GM23338 (cell line): Measurements from ENCODE around the gene PIP5K1A. TPM values are rescaled to one million over a fixed set of nuclear protein-coding genes. Genes with fewer than 3 reads are reported as not detected.

Experiments used
- ATAC-seq: fragments of 200-7000 bp; cut with Tn5 transposase; 3 replicates; pipeline ENCODE4 v1.9.1; 2020
- DNase-seq: peaks from one replicate; pipeline ENCODE4 v3.0.0-alpha.2; 2015; ENCODE audit warnings: low spot score
- H2AFZ ChIP-seq: fragments of 200-600 bp; sonication (generic); 2 replicates; pipeline ENCODE4 v1.8.0; 2016; ENCODE audit warnings: antibody characterized with exemption, mild to moderate bottlenecking, moderate library complexity
- H3F3A ChIP-seq: fragments of 200-600 bp; sonication (generic); replicated peaks from 2 replicates; pipeline ENCODE4 v1.8.0; 2017; ENCODE audit warnings: antibody characterized with exemption, mixed run types, low read depth
- H3K27ac ChIP-seq: fragments of 200-600 bp; sonication (generic); 2 replicates; pipeline ENCODE4 v1.6.1; 2016; ENCODE audit warnings: low read depth
- H3K27me3 ChIP-seq: fragments of 200-600 bp; sonication (generic); 2 replicates; pipeline ENCODE4 v1.8.0; 2016; ENCODE audit warnings: mild to moderate bottlenecking, mixed run types, moderate library complexity; ENCODE audit not compliant: insufficient read depth
- H3K36me3 ChIP-seq: fragments of 200-600 bp; sonication (generic); 2 replicates; pipeline ENCODE4 v1.8.0; 2016; ENCODE audit warnings: mild to moderate bottlenecking; ENCODE audit not compliant: insufficient read depth
- H3K4me1 ChIP-seq: fragments of 200-600 bp; sonication (generic); 2 replicates; pipeline ENCODE4 v1.8.0; 2016; ENCODE audit warnings: mild to moderate bottlenecking, moderate library complexity; ENCODE audit not compliant: insufficient read depth
- H3K4me2 ChIP-seq: fragments of 200-600 bp; sonication (generic); 2 replicates; pipeline ENCODE4 v1.7.1; 2017; ENCODE audit warnings: mixed run types
- H3K4me3 ChIP-seq: fragments of 200-600 bp; sonication (generic); 2 replicates; pipeline ENCODE4 v1.6.1; 2016; ENCODE audit warnings: mixed run types
- H3K79me2 ChIP-seq: fragments of 200-600 bp; sonication (generic); replicated peaks from 2 replicates; pipeline ENCODE4 v1.8.0; 2017; ENCODE audit warnings: mild to moderate bottlenecking; ENCODE audit not compliant: insufficient read depth
- H3K9me2 ChIP-seq: fragments of 200-600 bp; sonication (generic); 2 replicates; pipeline ENCODE4 v1.8.0; 2017; ENCODE audit not compliant: insufficient read depth
- H4K20me1 ChIP-seq: fragments of 200-600 bp; sonication (generic); replicated peaks from 2 replicates; pipeline ENCODE4 v1.8.0; 2017; ENCODE audit warnings: mild to moderate bottlenecking; ENCODE audit not compliant: insufficient read depth
- H3K27ac Mint-ChIP-seq: 2 replicates; pipeline ENCODE4 v1.8.0; 2020; ENCODE audit warnings: inconsistent platforms, mild to moderate bottlenecking, moderate library complexity, mixed read lengths
- H3K27me3 Mint-ChIP-seq: 3 replicates; pipeline ENCODE4 v1.8.0; 2022; ENCODE audit warnings: low read depth, mild to moderate bottlenecking, moderate library complexity, mixed read lengths, inconsistent platforms; ENCODE audit not compliant: insufficient read depth, poor library complexity
- H3K36me3 Mint-ChIP-seq: 3 replicates; pipeline ENCODE4 v1.8.0; 2021; ENCODE audit warnings: low read depth, mild to moderate bottlenecking, inconsistent platforms, moderate library complexity, mixed read lengths
- H3K4me1 Mint-ChIP-seq: 3 replicates; pipeline ENCODE4 v1.8.0; 2020; ENCODE audit warnings: mild to moderate bottlenecking, inconsistent platforms, mixed read lengths
- H3K4me3 Mint-ChIP-seq: 3 replicates; pipeline ENCODE4 v1.8.0; 2021; ENCODE audit warnings: moderate library complexity, mild to moderate bottlenecking, inconsistent platforms, mixed read lengths
- H3K9me3 Mint-ChIP-seq: 3 replicates; pipeline ENCODE4 v1.8.0; 2020; ENCODE audit warnings: moderate library complexity, mild to moderate bottlenecking, inconsistent platforms, mixed read lengths
- CREB1 ChIP-seq: fragments of 250-450 bp; sonication (Bioruptor Pico); IDR thresholded peaks from 2 replicates; pipeline ENCODE4 v1.5.0; 2020; ENCODE audit warnings: low read depth, mild to moderate bottlenecking, moderate library complexity
- EZH2 ChIP-seq: fragments of 200-600 bp; sonication (generic); IDR thresholded peaks from one replicate; pipeline ENCODE4 v1.8.0; 2017; ENCODE audit warnings: antibody characterized with exemption, mild to moderate bottlenecking, low read depth; ENCODE audit not compliant: unreplicated experiment
- EZH2phosphoT487 ChIP-seq: fragments of 200-600 bp; sonication (generic); IDR thresholded peaks from one replicate; pipeline ENCODE4 v1.8.1; 2018; ENCODE audit warnings: antibody characterized with exemption; ENCODE audit not compliant: unreplicated experiment
- JUNB ChIP-seq: IDR thresholded peaks from one replicate; pipeline ENCODE4 v1.6.1; 2016; ENCODE audit warnings: antibody characterized with exemption; ENCODE audit not compliant: unreplicated experiment
- NANOG ChIP-seq: IDR thresholded peaks from 2 replicates; pipeline ENCODE4 v1.6.1; 2016; ENCODE audit warnings: antibody characterized with exemption, borderline replicate concordance
- ZNF114 ChIP-seq: fragments of 250-450 bp; sonication (Bioruptor Pico); IDR thresholded peaks from 2 replicates; pipeline ENCODE4 v1.5.0; 2020; ENCODE audit warnings: mild to moderate bottlenecking, moderate library complexity
- ZNF331 ChIP-seq: fragments of 250-450 bp; sonication (Bioruptor Pico); IDR thresholded peaks from 2 replicates; pipeline ENCODE4 v1.5.0; 2020; ENCODE audit warnings: low read depth, mild to moderate bottlenecking, moderate library complexity
- polyA plus RNA-seq: library from polyadenylated mRNA; unstranded; fragments of >200 nt; fragmentation: Nextera tagmentation; extraction: Ambion mirVana; gene quantifications from 2 replicates; pipeline ENCODE4 v1.2.1, GENCODE V29; 2016
- total RNA-seq: library from RNA; depleted of rRNA; stranded (reverse); fragments of >200 nt; shearing (Covaris generic); gene quantifications from 2 replicates; pipeline ENCODE4 v1.2.3, GENCODE V29; 2014
- TF ChIP-seq, protein P1 (sequence below): IDR thresholded peaks from one replicate; pipeline ENCODE4 v1.6.1; 2018; ENCODE audit warnings: antibody characterized with exemption; ENCODE audit not compliant: unreplicated experiment
- TF ChIP-seq, protein P2 (sequence below), 2 experiments: fragments of 200-600 bp in 1 of 2; sonication (generic) in 1 of 2; conservative IDR thresholded peaks; 2 replicates each; pipeline versions ENCODE4 v1.5.1 to v1.6.1; 2016 to 2017; ENCODE audit warnings: antibody characterized with exemption in 2 of 2, low read depth in 2 of 2, mild to moderate bottlenecking in 2 of 2, moderate library complexity in 1 of 2

The PIP5K1A gene
- total and polyA plus RNA-seq, 2 experiments from 2014 or later: 23.2 to 63.3 TPM

DNA sequence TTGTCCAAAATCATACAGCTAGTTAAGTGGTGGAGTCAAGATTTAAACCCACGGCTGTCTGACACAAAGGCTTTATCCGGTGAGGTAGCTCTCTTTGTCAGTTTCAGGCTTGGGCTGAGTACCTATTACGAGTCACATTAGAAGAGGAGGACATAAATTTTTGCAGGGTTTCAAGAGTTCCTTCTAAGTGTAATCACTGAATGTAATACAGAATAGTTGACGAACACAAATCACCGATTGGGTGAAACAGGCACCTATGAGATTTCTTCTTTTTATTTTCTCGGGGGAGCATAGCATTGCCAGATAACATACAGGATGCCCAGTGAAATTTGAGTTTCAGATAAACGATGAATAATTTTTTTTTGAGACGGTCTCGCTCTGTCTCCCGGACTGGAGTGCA lies 57.0 kb downstream of the PIP5K1A start (continued):
- TF ChIP-seq, protein P1, sequence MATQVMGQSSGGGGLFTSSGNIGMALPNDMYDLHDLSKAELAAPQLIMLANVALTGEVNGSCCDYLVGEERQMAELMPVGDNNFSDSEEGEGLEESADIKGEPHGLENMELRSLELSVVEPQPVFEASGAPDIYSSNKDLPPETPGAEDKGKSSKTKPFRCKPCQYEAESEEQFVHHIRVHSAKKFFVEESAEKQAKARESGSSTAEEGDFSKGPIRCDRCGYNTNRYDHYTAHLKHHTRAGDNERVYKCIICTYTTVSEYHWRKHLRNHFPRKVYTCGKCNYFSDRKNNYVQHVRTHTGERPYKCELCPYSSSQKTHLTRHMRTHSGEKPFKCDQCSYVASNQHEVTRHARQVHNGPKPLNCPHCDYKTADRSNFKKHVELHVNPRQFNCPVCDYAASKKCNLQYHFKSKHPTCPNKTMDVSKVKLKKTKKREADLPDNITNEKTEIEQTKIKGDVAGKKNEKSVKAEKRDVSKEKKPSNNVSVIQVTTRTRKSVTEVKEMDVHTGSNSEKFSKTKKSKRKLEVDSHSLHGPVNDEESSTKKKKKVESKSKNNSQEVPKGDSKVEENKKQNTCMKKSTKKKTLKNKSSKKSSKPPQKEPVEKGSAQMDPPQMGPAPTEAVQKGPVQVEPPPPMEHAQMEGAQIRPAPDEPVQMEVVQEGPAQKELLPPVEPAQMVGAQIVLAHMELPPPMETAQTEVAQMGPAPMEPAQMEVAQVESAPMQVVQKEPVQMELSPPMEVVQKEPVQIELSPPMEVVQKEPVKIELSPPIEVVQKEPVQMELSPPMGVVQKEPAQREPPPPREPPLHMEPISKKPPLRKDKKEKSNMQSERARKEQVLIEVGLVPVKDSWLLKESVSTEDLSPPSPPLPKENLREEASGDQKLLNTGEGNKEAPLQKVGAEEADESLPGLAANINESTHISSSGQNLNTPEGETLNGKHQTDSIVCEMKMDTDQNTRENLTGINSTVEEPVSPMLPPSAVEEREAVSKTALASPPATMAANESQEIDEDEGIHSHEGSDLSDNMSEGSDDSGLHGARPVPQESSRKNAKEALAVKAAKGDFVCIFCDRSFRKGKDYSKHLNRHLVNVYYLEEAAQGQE: no peak
- no peak for TF ChIP-seq JUNB
- TF ChIP-seq, protein P2, sequence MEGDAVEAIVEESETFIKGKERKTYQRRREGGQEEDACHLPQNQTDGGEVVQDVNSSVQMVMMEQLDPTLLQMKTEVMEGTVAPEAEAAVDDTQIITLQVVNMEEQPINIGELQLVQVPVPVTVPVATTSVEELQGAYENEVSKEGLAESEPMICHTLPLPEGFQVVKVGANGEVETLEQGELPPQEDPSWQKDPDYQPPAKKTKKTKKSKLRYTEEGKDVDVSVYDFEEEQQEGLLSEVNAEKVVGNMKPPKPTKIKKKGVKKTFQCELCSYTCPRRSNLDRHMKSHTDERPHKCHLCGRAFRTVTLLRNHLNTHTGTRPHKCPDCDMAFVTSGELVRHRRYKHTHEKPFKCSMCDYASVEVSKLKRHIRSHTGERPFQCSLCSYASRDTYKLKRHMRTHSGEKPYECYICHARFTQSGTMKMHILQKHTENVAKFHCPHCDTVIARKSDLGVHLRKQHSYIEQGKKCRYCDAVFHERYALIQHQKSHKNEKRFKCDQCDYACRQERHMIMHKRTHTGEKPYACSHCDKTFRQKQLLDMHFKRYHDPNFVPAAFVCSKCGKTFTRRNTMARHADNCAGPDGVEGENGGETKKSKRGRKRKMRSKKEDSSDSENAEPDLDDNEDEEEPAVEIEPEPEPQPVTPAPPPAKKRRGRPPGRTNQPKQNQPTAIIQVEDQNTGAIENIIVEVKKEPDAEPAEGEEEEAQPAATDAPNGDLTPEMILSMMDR (conservative IDR thresholded peaks at IDR 0.05; ENCODE audit: low read depth in 2 of 2): no peak
- no peak for TF ChIP-seq NANOG
- no peak for TF ChIP-seq EZH2phosphoT487

DNA sequence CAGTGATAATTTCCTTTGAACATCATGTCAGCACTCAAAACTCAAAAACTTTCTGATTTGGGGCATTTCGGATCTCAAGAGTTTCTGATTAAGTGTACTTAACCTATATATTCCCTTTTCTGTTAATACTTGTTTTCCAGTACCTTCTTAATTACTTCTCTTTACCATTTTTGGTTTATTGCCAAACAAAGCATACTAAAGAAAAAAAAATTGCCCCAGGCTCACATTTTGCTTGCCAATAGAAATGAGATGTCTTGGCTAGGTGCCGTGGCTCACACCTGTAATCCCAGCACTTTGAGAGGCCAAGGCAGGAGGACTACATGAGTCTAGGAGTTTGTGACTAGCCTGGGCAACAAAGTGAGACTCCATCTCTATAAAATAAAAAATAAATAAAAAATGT lies 61.0 kb downstream of the PIP5K1A start:
- peaks cover 12% of the 10 kb centered on the region for H3K36me3 ChIP-seq
- DNase-seq (no peak), ATAC-seq (no peak)
- H3K79me2 ChIP-seq: peaks cover 78% of the 10 kb centered on the region
- no peaks in the 10 kb centered on the region for H3K9me2 ChIP-seq
- H4K20me1 ChIP-seq: peaks cover 25% of the 10 kb centered on the region
- no peak overlapping the region for H3K27ac Mint-ChIP-seq
- peaks cover 10% of the 10 kb centered on the region for H3K27me3 Mint-ChIP-seq
- peaks cover 8% of the 10 kb centered on the region for H3K4me1 Mint-ChIP-seq
- no peak overlapping the region for H3K4me2 ChIP-seq
- H3K4me3 ChIP-seq: no peak overlapping the region
- H3F3A ChIP-seq: peaks cover 8% of the 10 kb centered on the region
- H3K4me1 ChIP-seq: peaks cover 6% of the 10 kb centered on the region; the same call in 1 of the 2 replicates
- peaks cover 2% of the 10 kb centered on the region; the same call in 1 of the 3 replicates for H3K9me3 Mint-ChIP-seq
- peaks cover 36% of the 10 kb centered on the region for H3K36me3 Mint-ChIP-seq
- H3K27me3 ChIP-seq: no peaks in the 10 kb centered on the region
- no peak overlapping the region for H2AFZ ChIP-seq
- H3K4me3 Mint-ChIP-seq: no peak overlapping the region
- no peak overlapping the region for H3K27ac ChIP-seq
- no peak for TF ChIP-seq ZNF114 (CRISPR knock-in tag)
- no peak for TF ChIP-seq CREB1
- TF ChIP-seq, protein P1: no peak
- TF ChIP-seq, protein P2 (conservative IDR thresholded peaks at IDR 0.05; ENCODE audit: low read depth in 2 of 2): no peak
- TF ChIP-seq NANOG: no peak
- no peak for TF ChIP-seq EZH2
- no peak for TF ChIP-seq ZNF331 (CRISPR knock-in tag)
